ENCODE data around the gene ZSWIM6.

GRCh38 chr5:61333954-61334867, 2.2 kb downstream of the ZSWIM6 start:
- TF ChIP-seq CTCF (IDR thresholded peaks at IDR 0.05) (no peak), POLR2AphosphoS5 (IDR thresholded peaks at IDR 0.05; ENCODE audit: low read depth, low read length) (no peak), REST (IDR thresholded peaks at IDR 0.05; ENCODE audit: insufficient read depth in 1 of 2, low read depth in 2 of 2, low read length in 1 of 2) (no peak), TCF7L2 (IDR thresholded peaks at IDR 0.05; ENCODE audit: low read depth, low read length) (no peak), SIN3A (IDR thresholded peaks at IDR 0.05; ENCODE audit: borderline replicate concordance, insufficient read depth, low read depth, low read length) (no peak)
